ENCODE results near the gene STARD9. TPM values are rescaled to one million over a fixed set of nuclear protein-coding genes. Genes with fewer than 3 reads are reported as not detected.

STARD9 gene
- total RNA-seq, 1 experiment from 2014 or later, result 4.4 TPM

DNA sequence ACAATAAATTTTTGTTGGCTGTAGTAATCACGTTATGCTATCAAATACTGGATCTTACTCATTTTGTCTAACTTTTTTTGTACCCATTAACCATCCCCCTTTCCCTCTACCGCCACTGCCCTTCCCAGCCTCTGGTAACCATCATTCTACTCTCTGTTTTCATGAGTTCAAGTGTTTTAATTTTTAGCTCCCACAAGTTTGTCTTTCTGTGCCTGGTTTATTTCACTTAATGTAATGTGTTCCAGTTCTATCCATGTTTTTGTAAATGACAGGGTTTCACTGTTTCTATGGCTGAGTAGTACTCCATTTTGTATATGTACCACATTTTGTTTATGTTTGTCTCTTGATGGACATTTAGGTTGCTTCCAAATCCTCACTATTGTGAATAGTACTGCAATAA is 52.1 kb downstream of the STARD9 start:
- DNase-seq (ENCODE audit: low read depth), result no peak

DNA sequence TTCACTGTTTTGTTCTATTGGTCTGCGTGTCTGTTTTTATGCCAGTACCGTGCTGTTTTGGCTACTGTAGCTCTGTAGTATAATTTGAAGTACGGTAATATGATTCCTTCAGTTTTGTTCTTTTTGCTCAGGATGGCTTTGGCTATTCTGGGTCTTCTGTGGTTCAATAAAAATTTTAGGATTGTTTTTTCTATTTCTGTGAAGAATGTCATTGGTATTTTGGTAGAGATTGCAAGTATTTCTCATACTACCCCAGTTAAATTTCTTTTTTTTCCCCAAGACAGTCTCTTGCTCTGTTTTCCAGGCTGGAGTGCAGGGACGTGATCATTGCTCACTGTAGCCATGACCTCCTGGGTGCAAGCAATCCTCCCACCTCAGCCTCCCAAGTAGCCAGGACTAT is 53.4 kb downstream of the STARD9 start:
- no peak for DNase-seq (ENCODE audit: low read depth)

DNA sequence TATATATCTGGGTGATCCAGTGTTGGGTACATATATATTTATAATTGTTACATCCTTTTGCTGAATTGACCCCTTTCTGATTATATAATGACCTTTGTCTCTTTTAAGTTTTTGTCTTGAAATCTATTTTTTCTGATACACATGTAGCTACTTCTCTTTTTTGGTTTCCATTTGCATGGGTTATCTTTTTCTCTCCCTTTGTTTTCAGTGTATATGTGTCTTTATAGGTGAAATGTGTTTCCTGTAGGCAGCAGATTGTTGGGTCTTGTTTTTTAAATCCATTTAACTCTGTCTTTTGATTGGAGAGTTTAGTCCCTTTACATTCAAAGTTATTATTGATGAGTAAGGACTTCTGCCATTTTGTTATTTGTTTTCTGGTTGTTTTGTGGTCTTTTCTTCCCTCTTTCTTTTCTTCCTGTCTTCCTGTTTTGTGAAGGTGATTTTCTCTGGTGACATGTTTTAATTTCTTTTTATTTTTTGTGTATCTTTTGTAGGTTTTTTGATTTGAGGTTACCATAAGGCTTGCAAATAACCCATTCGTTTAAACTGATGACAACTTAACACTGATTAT is 56.8 kb downstream of the STARD9 start:
- no peak for DNase-seq (ENCODE audit: low read depth)

DNA sequence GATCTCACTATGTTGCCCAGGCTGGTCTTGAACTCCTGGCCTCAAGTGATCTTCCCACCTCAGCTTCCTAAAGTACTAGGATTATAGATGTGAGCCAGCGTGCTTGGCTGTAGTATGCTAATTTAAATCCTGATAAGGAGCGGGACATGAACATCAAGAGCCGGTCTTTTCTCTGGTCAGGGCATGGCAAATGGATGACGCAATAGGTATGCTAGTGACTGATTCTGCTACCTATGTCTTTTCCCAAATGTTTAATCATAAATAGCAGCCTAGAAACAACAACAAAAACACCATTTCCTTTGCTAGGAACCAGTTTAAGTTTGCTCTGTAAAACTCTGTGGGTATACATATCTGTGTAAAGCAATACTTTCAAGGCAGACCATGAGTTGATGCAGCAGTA is 64.7 kb downstream of the STARD9 start:
- DNase-seq (ENCODE audit: low read depth), result no peak

DNA sequence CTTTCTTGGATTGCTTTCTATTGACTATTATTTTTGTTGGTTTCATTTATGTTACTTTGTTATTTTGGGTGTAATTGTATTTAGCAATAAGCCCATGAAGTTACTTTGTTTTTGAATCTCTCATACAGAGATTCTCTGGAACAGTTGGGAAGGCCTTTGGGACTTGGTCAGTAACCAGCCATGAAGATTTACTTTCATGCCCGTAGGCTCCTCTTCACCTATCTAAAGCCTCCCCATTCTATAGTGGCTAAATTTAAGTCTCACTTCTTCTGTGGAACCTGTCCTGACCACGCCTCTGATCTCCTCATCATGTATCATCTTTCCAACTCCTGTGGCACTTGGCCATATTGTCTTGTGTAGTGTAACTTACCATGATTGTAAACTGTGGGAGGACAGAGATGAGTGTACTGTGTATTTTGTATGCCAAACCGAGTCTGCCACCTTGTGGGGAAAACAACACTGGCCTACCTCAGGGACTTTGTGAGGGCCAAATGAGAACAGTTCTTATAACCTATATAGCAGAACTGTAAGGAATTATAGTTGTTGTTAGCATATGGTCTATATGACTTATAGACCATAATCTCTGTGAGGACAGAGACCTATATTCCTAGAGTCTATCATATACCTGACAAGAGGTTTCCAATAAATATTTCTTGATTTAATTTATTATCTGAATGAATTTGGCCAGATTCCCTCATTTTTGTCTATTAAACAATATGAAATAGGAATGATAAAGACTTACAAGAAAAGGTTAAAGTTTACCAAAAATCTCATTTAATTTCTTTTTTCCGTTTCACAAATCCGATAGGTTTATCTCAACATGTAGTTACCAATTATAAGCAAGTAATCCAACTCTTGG is 75.0 kb downstream of the STARD9 start:
- peak; percentile 82 for DNase-seq (ENCODE audit: low read depth)

DNA sequence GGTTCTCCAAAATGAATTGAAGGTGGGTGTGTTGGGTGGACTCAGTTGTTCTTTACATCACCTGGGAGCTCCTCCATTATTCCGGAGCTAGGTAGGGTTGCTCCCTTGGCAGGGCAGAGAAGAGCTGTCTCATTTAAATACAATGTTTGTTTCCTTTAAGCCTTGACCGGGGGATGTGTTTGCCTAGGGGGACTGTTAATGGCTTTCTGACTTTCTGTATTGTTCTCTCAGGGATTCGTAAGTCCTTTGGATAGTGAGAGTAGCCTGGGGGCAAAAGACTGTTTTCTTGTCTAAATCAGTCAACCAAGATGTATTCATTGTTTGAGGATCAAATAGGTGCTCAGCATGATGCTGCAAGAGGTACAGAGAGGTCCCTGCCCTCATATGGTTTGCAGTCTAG is 90.4 kb downstream of the STARD9 start:
- DNase-seq (ENCODE audit: low read depth), result peak; percentile 2

DNA sequence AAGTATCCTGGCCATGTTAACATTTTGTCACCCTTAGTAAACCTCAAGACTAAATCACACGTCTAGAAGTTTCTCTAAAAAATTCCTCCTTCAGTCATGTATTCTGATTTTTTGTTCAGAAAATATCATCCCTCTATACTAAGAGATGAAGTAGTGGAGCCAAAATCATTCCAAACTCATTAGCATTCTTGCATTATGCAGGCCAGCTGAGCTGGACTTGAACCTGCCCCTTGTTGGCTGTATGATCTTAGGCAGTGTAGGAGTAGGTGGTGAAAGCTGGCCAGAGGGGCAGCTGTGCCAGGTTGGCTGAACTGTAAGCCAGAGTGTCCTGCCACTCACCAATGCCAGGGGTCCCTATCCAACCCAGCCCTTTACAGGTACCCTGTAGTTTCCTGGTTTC is 92.4 kb downstream of the STARD9 start:
- DNase-seq (ENCODE audit: low read depth), result no peak

DNA sequence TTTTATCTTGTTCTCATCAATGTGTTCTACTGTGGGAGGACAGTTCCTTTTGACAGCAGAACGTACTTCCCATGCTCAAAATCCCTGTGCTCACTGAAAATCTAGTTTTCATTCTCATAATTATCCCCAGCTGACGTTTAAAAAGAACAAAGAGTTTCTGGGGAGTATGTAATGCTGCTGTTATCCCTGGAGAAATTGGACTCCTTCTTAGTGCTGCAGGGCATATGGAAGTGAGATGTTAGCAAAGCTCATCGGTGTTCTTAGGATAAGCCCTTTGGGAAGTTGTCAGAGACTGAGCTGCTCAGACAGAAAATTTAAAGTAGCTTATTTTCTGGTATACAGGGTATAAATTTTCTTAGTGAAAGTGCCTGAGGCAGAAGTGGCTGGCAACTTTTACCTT is 95.0 kb downstream of the STARD9 start:
- no peak for DNase-seq (ENCODE audit: low read depth)

DNA sequence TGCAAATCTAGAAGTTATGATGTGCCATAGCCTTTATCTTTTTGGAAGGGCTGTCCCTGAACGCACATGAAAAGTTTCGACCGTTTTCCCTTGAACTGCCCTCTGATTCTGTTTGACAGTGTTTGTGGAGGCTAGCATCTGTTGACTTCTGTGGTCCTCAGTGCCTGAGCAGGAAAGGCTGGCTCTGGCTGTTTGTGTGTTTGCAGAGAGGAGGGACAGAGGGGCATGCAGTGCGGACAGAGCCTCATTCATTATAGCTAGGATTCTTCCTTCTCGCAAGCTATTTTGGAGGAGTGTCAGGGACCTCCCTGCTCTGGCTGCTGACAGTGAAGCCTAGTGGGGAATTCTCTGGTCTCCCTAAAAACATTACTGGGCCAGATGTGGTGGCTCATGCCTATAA is 97.0 kb downstream of the STARD9 start:
- no peak for DNase-seq (ENCODE audit: low read depth)

DNA sequence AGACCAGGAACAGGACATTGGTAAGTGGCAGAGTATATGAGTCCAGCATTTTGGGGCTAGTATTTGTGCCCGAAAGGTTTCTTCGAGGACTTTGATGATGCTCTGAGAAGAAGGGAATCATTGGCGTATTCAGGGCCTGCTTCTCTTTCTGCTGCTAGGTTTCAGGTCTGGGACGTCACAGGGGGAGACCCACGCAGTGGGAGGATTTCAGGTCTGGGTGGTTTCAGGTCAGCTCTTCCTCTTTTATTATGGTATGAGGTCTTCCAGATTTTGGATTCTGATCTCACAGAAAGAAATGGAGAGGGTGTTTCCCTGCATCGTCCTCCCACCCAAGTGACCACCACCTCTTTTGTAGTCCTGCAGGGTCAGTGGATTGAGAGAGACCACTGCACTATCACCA is 99.1 kb downstream of the STARD9 start:
- no peak for DNase-seq (ENCODE audit: low read depth)

DNA sequence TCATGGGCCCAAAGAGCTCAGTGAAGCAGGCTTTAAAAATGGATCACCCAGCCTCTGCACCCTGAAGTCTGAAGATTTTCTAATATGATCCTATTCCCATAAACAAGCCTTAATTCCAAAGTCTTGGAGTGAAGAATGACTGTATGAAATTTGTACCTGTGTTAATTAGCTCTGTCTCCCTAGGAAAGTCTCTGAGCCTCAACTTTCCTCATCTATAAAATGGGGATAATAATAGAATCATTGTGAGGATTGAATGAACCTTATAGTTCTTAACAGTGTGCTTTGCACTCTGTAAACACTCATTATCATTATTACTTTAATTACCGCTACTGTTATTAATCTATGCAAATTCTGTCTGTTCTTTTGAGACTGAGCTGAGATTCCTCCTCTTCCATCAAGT is 99.6 kb downstream of the STARD9 start:
- no peak for DNase-seq (ENCODE audit: low read depth)

DNA sequence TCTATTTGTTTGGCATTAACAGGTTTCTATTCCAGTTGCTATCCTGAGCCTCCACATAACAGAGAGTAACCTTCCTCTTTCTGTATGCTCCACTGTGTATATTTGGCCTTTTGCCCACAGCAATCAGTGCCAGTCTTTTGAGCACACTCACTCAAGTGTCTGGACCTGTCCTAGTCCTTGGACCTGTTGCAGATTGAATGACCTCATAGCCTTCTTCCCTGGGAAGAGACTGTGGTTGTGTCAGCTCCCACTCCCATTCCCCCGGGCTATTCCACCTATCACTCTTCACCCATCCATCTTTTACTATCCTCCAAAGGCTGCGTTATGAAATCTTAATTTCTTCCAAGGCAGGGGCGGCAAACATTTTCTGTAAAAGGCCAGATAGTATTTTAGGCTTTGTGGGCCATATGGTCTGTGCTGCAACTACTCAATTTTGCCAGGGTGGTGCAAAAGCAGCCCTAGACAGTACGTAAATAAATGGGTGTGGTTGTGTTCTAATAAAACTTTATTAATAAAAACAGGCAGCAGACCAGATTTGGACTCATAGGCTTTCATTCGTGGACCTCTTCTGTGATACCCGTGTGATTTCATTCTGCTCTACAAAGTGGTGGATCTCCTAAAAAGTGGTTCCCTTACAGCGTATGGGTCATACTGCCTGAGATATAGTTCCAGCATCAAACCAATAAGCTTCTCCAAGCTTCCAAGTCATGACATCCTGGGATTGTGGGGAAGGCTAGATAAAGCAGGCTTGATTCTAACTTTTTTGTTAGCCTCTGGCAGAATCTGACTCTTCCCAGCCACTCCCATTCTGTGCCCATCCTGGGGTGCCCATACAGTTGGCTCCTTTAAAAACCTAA is 104.1 kb downstream of the STARD9 start:
- DNase-seq (ENCODE audit: low read depth), result peak; percentile 10

DNA sequence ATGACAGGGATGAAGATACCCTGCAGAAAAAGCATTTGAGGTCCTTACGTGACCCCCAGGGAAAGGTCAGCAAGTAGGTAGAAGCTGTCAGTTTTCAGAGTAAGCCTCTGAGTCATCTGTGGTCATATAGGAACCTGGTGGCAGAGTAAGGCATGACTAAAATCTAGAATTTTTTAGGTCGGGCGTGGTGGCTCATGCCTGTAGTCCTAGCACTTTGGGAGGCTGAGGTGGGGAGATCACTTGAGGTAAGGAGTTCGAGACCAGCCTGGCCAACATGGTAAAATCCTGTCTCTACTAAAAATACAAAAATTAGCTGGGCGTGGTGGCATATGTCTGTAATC is 104.7 kb downstream of the STARD9 start:
- peak; percentile 38 for DNase-seq (ENCODE audit: low read depth)

DNA sequence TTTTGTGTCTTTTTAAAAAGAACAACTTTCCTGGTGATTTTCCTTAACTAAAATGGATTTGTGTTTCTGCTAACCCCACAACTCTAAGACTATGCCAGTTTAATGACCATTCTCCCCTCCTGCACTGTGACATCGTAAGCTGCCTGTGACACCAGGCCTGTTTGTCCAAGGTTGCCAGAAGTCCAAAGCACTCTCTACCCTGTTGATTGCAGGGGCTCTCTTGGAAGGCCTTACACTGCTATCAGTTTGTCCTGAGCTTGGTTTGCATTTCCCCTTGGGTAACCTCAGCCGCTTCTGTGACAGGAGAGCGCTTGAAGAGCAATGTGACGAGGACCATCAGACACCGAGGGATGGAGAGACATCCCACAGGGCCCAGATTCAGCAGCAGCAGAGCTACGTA is 105.7 kb downstream of the STARD9 start:
- DNase-seq (ENCODE audit: low read depth), result no peak

DNA sequence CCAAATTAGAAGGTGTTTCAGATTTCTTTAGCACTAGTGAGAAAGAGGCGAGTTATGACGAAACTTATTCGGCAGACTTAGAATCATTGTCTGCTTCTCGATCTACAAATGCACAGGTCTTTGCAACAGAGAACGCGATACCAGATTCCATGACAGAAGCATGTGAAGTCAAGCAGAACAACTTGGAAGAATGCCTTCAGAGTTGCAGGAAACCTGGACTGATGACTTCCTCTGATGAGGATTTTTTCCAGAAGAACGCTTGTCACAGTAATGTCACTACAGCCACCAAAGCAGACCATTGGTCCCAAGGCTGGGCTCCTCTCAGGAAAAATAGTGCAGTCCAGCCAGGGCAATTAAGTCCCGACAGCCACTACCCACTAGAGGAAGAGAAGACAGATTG is 110.9 kb downstream of the STARD9 start:
- no peak for DNase-seq (ENCODE audit: low read depth)

DNA sequence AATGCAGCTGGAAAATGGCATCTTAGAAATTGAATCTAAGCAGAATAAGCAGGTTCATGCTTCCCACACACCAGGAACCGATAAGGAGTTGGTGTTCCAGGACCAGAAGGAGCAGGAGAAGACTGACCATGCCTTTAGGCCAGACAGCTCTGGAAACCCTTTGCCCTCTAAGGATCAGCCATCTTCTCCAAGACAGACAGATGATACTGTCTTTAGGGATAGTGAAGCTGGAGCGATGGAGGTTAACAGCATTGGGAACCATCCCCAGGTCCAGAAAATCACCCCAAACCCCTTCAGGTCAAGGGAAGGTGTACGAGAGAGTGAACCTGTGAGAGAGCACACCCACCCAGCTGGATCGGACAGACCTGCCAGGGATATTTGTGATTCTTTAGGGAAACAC is 112.3 kb downstream of the STARD9 start:
- no peak for DNase-seq (ENCODE audit: low read depth)

DNA sequence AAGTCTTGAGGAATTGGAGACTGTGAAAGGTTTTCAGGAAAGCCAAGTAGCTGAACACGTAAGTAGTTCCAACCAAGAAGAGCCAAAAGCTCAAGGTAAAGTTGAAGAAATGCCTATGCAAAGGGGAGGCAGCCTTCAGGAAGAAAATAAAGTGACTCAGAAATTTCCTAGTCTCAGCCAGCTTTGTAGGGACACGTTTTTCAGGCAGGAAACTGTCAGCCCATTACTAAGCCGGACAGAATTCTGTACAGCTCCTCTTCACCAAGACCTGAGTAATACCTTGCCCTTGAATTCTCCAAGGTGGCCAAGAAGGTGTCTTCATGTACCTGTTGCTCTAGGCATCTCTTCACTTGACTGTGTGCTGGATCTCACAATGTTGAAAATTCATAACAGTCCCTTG is 112.9 kb downstream of the STARD9 start:
- DNase-seq (ENCODE audit: low read depth), result no peak

DNA sequence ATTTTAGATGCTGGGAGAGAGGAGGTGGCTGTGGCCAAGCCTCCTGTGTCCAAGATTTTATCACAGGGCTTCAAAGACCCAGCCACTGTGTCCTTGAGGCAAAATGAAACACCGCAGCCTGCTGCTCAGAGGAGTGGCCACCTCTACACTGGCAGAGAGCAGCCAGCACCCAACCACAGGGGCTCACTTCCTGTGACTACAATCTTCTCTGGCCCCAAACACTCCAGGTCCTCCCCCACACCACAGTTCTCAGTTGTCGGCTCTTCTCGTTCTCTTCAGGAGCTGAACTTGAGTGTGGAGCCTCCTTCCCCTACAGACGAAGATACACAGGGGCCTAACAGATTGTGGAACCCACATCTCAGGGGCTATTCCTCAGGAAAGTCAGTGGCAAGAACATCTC is 115.9 kb downstream of the STARD9 start:
- DNase-seq (ENCODE audit: low read depth), result no peak

DNA sequence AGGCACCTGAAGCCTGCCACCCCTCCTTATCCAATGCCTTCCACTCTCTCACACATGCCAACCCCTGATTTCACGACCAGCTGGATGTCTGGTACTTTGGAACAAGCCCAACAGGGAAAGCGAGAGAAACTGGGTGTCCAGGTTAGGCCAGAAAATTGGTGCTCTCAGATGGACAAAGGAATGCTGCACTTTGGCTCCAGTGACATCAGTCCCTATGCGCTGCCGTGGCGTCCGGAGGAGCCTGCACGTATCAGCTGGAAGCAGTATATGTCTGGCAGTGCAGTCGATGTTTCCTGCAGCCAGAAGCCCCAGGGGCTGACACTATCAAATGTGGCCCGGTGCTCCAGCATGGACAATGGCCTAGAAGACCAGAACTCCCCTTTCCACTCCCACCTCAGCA is 116.4 kb downstream of the STARD9 start:
- DNase-seq (ENCODE audit: low read depth), result no peak

DNA sequence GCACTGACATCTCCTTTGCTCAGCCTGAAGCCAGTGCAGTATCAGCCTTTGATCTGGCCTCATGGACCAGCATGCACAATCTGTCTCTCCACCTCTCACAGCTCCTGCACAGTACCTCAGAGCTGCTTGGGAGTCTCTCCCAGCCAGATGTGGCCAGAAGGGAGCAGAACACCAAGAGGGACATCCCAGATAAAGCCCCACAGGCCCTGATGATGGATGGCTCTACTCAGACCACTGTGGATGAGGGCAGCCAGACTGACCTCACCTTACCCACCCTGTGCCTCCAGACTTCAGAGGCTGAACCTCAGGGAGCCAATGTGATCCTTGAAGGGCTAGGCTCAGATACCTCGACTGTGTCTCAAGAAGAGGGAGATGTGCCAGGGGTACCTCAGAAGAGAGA is 117.1 kb downstream of the STARD9 start:
- DNase-seq (ENCODE audit: low read depth), result no peak

DNA sequence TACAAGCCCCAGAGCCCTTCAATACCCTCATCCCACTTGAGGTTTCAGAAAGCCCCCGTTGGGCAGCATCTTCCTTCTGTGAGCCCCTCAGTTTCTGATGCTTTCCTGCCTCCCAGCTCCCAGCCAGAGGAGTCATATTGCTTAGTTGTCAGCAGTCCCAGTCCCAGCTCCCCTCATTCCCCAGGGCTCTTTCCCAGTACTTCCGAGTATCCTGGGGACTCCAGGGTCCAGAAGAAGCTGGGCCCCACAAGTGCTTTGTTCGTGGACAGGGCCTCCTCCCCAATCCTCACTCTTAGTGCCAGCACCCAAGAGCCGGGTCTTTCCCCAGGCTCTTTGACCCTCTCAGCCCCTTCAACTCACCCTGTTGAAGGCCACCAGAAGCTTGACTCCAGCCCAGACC is 117.6 kb downstream of the STARD9 start:
- no peak for DNase-seq (ENCODE audit: low read depth)

DNA sequence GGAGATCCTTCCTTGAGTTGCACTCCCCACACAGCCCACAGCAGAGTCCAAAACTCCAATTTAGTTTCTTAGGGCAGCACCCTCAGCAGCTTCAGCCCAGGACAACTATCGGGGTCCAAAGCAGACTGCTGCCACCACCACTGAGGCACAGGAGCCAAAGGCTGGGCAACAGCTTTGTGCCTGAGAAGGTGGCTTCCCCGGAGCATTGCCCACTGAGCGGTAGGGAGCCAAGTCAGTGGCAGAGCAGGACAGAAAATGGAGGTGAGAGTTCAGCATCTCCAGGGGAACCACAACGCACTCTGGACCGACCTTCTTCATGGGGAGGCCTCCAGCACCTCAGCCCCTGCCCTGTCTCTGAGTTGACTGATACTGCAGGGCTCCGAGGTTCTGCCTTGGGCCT is 118.1 kb downstream of the STARD9 start:
- no peak for DNase-seq (ENCODE audit: low read depth)

DNA sequence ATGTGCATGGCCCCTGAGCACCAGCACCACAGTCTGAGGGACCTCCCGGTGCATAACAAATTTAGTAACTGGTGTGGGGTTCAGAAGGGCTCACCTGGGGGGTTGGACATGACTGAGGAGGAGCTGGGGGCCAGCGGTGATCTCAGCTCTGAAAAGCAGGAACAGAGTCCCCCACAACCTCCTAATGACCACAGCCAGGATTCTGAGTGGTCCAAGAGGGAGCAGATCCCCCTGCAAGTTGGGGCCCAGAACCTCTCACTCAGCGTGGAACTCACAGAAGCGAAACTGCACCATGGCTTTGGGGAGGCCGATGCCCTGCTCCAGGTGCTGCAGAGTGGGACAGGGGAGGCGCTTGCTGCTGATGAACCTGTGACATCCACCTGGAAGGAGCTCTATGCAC is 118.5 kb downstream of the STARD9 start:
- DNase-seq (ENCODE audit: low read depth), result no peak

All from RPMI7951 (cell line).